OCI-LY7 (cell line): ENCODE measurements around the gene SHISAL2A.

Source experiments
- CTCF ChIP-seq: fragments of 200-600 bp; sonication (generic); conservative IDR thresholded peaks from 2 replicates; pipeline ENCODE4 v1.5.1; 2014; ENCODE audit warnings: mild to moderate bottlenecking, antibody characterized with exemption, low read length, moderate library complexity, mixed read lengths
- EZH2phosphoT487 ChIP-seq: fragments of 200-600 bp; sonication (generic); IDR thresholded peaks from 2 replicates; pipeline ENCODE4 v1.6.1; 2018; ENCODE audit warnings: low read depth, borderline replicate concordance, mild to moderate bottlenecking, mixed run types, antibody characterized with exemption, low read length, moderate library complexity, mixed read lengths

- TF ChIP-seq CTCF, result no peak
- TF ChIP-seq EZH2phosphoT487, result no peak
These were observed 44.3 kb downstream of the SHISAL2A start for GRCh38 chr1:52677076-52677806.
